GM21390 (cell line): ENCODE measurements around the gene CORIN.
"Not testable (repeated sequence)": the region's sequence is repeated elsewhere in the genome, so short reads cannot be mapped to it uniquely, and the experiment has no call there.

Experiments
- ATAC-seq: cut with Tn5 transposase; IDR thresholded peaks from one replicate; pipeline ENCODE4 v1.9.1; 2021; ENCODE audit not compliant: unreplicated experiment

The CORIN gene

DNA sequence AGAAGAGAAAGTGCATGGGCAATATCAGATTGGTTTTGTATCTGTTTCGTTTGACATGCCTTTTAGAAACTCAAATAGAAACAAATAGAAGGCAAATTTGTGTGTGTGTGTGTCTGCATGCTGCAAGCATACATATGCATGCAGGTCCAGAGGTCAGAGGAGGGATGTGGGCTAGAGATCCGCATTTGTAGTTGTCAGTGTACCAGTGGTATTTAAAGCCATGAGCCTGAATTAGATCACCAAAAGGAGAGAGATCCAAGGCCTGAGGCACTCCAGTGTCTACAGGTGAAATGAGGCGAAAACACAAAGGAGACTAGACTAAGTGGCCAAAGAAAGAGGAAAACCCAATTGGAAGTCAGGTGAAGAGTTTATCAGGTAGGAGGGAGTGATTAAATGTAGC lies 106.7 kb downstream of the CORIN start:
- ATAC-seq: no peak

- ATAC-seq: no peak
These were observed 108.7 kb downstream of the CORIN start for GRCh38 chr4:47729131-47729680.

DNA sequence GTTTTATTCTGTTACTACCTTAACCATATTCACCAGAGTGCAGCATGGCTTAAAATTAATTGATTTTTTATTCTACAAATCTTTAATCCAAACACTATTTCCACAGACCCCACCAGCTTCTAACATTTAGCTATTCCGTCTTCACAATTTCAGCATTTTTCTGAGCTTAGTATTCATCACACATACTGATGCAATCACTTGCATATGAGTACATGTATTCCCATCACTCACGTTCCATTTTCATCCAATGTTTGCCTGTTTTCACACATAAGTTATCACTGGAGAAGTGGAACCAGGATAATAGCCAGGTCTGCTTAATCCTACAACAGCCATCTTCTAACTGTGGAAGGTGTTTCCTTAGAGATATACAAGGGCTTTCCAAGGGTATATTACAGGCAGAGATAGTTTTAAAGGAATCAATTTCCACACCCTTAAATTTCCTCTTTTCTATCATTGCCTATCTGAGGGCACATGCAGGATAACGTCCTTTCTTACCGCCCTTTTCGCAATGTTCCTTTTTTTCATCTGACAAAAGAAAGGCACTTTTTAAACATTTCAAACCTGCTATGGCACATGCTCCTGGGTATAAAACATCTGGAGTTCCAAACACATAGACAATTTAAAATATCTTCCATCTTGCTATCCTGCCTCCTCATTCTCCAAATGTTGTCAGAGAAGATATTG lies 115.8 kb downstream of the CORIN start:
- ATAC-seq: no peak

- no peak for ATAC-seq
These were observed 116.4 kb downstream of the CORIN start for GRCh38 chr4:47721485-47721884.

DNA sequence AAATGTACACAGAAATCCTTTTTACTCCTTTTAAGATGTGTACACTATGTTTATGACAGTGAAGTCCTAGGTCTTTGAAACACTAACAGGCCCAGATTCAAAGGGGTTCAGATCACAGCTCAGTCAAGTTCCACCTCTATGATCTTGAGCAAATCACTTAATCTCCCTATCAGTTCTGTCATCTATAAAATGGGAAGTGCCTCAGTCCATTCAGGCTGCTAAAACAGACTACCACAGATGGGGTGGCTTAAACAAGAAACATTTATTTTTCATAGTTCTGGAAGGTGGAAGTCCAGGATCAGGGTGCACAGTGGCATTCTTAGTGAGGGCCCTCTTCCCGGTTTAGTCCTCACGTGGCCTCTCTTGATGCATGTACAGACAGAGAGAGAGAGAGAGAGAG lies 117.1 kb downstream of the CORIN start:
- ATAC-seq: no peak

DNA sequence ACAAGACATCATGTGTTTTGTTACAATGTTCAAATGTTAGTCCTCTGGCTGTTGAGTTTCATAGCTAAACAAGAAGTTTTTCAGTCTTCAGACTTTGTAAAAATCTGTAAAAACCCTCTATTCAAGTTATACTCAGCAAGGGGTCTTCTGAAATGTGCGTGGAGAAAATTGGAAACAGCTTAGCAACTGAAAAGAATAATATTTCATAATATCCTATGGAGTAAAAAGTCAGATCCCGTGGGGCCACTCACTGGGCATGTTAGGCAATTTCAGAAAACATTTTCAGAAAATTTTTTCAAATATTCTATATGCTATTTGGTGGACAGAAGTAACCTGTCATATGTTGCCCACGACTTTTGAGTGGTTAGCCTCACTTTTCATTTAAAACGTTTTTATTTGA lies 118.3 kb downstream of the CORIN start:
- no peak for ATAC-seq

DNA sequence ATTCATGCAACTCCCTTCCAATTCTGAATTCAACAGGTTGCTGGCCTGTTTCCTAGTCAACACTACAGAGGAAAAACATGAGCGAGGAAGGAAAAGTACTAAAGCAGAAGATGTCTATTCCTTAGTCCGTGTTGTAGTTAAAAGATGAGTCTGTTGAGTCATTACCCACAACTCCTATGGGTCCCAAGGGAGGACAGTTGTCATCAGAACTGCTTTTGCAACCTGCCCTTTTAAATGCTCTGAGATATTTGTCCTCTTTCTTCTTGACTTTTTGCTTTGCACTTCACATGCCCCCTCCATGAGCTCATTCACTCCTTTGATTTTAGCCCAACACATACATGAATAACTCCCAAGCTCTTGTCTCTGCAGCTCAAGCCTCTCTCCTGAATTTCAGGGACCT lies 119.2 kb downstream of the CORIN start:
- ATAC-seq: no peak

DNA sequence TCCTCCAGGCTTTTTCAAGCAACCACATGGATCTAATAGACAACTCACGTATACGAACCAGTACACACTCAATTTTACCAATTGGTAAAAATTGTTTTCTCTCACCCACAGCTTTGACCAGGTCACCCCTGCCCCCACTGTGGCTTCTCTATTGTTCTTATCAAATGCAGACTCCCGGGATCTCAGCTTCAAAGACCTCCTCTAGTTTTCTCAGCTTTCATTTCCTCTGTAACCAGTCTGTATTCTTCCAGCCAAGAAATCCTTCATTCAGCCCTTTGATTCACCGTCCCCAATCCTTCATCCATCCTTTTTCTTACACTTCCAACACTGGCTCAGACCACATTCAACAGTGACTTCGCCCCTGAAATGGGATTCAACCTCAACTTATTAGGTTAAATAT lies 120.7 kb downstream of the CORIN start:
- no peak for ATAC-seq

DNA sequence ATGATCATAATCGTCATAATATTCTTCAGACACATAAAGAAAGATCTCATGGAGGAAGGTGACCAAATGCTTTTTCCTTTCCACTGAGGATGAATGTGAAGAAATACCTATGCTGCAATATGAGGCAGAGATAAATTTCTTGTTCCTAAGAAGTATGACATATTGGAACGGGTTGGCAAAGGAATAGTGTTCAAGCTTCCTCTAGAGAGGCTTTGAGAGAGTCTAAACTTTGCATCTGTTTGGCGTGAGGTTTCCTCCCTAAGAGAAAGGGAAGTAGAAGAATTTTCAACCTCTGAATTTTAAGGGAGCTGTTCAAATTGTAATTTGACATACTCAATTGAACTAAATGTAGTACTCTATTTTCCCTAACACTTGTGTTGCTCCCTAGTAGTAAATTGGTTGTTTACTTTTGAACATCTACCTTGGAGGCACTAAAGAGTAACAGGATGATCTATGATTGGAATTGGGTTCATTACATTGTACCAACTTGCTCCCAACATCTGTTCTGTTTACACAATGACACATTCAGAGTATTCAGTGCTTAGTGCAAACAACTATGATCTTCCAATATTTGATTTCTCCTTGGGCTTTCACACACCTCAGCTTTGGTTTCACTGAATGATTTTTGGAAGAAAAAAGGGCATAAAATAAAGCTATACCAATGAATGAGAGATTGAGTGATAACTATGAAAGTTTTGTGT lies 122.0 kb downstream of the CORIN start:
- no peak for ATAC-seq

DNA sequence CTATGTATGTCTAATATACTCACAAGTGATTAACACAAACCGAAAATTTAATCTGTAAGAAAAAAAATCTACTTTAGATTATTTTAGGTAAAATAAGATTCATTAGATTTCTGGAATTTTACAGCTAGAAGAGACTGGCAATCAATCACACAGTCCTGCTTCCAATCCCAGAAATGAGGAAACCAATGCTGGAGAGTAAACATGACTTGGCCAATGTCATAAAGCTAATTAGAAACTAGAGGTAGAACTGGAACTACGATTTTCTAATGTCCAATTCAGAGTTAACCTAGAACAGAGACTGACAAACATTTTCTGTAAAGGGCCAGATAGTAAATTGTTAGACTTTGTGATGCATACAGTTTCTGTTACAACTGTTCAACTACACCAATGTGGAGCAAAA lies 123.6 kb downstream of the CORIN start:
- ATAC-seq: no peak

- ATAC-seq: no peak
These were observed 124.6 kb downstream of the CORIN start for GRCh38 chr4:47713129-47713834.

DNA sequence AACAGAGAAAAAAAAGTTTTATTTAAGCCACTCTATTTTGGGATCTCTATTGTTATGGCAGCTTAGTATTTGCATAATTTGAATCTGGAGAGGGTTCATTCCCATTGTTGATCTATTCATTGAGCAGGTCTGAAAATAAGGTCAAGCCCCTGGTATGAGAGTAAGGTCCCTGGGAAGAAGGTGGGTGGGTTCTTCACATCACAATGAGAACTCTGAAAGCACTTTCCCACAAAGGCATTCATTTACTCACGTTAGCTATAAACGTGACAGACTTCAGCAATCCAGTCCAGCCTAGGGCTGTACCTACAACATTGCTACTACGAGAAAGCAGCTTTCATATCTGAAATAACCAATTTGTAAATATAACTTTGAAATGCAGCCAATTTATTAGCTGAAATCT lies 126.2 kb downstream of the CORIN start:
- no peak for ATAC-seq

DNA sequence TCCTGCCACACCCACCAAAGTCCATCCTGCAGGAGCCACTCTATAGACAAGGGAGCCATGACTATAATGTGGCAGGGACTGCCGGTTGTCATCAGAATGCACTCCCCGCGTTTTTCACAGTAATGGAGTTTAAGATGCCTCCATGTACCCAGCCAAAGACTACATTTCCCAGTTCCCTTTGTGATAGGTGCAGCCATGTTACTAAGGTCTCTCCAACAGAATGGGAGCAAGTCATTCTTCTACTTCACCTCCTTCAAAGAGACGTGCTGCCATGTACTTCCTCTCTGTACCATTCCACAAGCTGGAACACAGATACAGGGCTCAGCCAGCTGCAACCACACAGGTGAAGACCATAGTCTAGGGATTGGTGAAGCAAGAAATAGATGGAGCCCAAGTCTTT lies 126.7 kb downstream of the CORIN start:
- ATAC-seq: no peak

DNA sequence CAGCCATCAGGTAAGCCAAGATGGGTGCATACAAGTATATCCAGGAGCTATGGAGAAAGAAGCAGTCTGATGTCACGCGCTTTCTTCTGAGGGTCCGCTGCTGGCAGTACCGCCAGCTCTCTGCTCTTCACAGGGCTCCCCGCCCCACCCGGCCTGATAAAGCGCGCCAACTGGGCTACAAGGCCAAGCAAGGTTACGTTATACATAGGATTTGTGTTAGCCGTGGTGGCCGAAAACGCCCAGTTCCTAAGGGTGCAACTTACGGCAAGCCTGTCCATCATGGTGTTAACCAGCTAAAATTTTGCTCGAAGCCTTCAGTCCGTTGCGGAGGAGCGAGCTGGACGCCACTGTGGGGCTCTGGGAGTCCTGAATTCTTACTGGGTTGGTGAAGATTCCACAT lies 131.5 kb downstream of the CORIN start:
- not testable (repeated sequence) for ATAC-seq

GRCh38 chr4:47705326-47705981 lies 132.4 kb downstream of the CORIN start:
- ATAC-seq: no peak

- no peak for ATAC-seq
These were observed 133.1 kb downstream of the CORIN start for GRCh38 chr4:47704693-47705325.

GRCh38 chr4:47703956-47704355 lies 133.9 kb downstream of the CORIN start:
- no peak for ATAC-seq

- no peak for ATAC-seq
These were observed 134.9 kb downstream of the CORIN start for GRCh38 chr4:47703008-47703407.

DNA sequence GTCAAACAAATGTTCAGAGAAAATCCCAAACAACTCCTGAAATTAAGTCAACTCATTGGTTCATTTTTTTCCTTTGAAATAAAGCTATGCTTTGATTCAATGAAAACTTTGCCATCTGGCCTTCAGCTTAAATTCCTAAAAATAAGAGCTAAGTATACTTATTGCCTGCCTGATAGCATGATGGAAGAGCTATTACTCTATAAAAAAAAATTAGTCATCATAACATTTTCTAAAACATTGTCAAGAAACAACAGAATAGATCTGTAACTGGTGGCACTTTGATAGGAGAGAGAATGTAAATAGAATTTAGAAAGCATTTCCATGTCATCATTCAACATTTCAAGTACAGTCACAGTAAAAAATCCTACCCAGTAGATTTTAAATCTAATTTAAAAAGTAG lies 136.6 kb downstream of the CORIN start:
- no peak for ATAC-seq

GRCh38 chr4:47698837-47699236 lies 139.0 kb downstream of the CORIN start:
- ATAC-seq: no peak

DNA sequence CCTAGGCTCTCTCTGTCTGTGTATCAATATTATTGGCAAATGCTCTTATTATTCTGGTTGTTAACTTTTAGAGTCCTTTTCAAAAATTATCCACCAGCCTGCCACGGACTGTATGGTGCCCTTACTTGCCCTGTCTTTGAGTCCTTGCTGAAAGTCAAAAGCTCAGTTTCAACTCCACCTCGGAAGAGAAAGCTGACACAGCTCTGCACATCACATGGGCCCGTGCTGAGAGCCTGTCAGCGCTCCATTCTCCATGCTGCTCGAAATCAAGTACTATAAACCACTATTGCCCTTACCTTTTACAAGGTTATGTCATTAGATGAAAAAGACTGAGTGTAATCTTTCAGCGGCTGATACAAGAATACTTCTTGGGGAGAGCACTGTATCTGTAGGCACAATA lies 141.0 kb downstream of the CORIN start:
- ATAC-seq: no peak
